Thyroid gland (tissue), 4 donors: Measurements from ENCODE around the gene EPDR1.

Source experiments
- CTCF ChIP-seq, 6 experiments: fragments of 200-600 bp in 3 of 6; fragments of 450-650 bp in 3 of 6; sonication (generic) in 3 of 6; IDR thresholded peaks; one replicate each; pipeline ENCODE4 v1.5.1; 2016 to 2019; ENCODE audit warnings: antibody characterized with exemption in 6 of 6, mild to moderate bottlenecking in 2 of 6, inconsistent platforms in 1 of 6, moderate library complexity in 1 of 6
- POLR2A ChIP-seq, 2 donors: fragments of 450-650 bp; IDR thresholded peaks; one replicate each; pipeline ENCODE4 v1.6.1; 2017; ENCODE audit warnings: antibody characterized with exemption in 2 of 2, mild to moderate bottlenecking in 2 of 2, moderate library complexity in 1 of 2

- TF ChIP-seq CTCF (IDR thresholded peaks at IDR 0.05) (no peak), POLR2A (IDR thresholded peaks at IDR 0.05) (no peak)
Observed at GRCh38 chr7:37924491-37925041, 4.1 kb downstream of the EPDR1 start.
